Measurements from ENCODE around the gene KHSRP. TPM values are rescaled to one million over a fixed set of nuclear protein-coding genes. Genes with fewer than 3 reads are reported as not detected.

The KHSRP gene
- total RNA-seq, 2 experiments from 2014 or later: 290 to 296 TPM

DNA sequence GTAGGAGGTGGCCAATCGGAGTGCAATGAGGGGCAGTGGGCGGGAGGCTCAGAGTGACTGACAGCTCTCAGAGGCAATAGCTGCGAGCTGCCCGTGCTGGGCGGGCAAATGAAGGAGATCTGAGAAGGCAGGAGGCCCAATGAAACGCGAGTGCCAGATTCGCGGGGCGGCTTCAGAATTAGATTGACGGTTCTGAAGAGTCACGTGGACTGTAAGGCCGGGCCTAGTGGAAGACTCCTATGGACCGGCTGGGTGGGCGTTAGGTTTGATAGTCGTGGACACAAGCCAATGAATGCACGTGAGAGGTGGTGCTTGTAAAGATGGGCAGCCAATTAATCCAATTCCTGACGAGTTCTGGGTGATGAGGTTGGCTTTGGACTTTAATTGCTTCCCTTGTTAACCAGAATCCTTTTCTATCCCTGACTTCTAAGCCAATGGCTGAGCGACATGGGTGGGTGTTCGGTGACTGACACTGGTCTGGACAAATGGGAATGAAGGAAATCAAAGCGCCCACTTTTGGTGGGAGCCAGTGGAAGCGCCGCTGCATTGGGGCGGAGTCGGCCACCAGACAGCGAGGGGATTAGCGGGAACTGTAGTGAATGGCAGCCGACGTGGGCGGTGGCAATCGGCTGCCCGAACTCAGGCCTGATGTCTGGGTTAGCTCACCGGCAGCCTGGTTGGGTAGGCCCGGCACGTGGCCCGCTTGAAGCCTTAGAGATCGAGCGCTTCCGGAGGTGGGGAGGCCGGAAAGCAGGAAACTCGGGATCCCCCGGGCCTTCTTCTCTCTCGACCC, 524 bp upstream of the KHSRP start:
- Mint-ChIP-seq H3K27me3 (ENCODE audit: low read depth) (no peaks in the 10 kb centered on the region), H3K36me3 (ENCODE audit: low read depth) (peaks cover 24% of the 10 kb centered on the region), H3K4me3 (peak overlapping the region; percentile 76), H3K9me3 (no peaks in the 10 kb centered on the region), H3K4me1 (ENCODE audit: low read depth) (peaks cover 36% of the 10 kb centered on the region), H3K27ac (peak overlapping the region; percentile 94)
- DNase-seq: peak; percentile 100
- intact Hi-C loops (cut with micrococcal nuclease): loop anchor here (1.0 to 5.0 kb wide), 8 partner anchors 32 to 521 kb away; partner anchors contain the start of genes CLPP, DENND1C, GPR108 and GTF2F1
- CTCF ChIA-PET: interaction anchor here (0.7 to 1.2 kb wide), 2 partner anchors 91 to 206 kb away, joined by 3 to 6 read pairs; no protein-coding TSS in a partner anchor

DNA sequence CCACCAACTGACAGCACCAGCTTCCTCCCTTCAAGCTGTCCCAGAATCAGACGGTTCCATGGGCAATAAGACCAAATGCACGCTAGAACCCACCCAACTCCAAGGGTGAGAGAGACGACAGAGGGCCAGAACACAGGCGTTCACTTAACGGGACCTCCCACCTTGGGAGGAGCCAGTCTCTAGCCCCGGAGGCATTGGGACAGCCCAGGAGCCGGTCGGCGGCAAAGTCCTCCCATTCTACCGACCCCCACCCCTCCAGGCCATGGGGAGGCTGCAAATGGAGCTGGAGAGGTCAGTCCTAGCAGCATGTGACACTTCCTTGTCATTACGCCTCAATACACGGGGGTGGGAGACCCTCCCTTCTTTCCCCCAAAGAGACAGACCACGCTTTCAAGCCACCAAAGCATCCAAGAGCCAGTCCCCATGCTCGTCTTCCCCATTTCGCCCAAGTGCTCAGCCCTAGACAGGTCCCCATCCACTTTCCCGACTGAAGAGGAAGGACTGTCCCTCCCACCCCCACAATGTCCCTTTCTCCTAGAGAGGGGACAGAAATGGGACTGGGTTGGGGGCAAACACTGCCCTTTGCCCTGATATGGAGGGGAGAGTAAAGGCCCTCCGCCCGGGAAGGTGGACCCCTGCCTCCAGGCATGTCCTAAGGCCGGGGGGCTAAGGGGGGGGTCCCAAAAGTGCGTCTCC, 964 bp downstream of the KHSRP start:
- H3K27me3 Mint-ChIP-seq (ENCODE audit: low read depth): no peaks in the 10 kb centered on the region
- H3K9me3 Mint-ChIP-seq: no peaks in the 10 kb centered on the region
- CTCF ChIA-PET: no interaction called here
- DNase-seq: peak; percentile 55
- peaks cover 30% of the 10 kb centered on the region for H3K4me1 Mint-ChIP-seq (ENCODE audit: low read depth)
- H3K27ac Mint-ChIP-seq: peak overlapping the region; percentile 78
- H3K36me3 Mint-ChIP-seq (ENCODE audit: low read depth): peaks cover 33% of the 10 kb centered on the region
- intact Hi-C loops (cut with micrococcal nuclease): no loop called here
- peak overlapping the region; percentile 89 for H3K4me3 Mint-ChIP-seq

DNA sequence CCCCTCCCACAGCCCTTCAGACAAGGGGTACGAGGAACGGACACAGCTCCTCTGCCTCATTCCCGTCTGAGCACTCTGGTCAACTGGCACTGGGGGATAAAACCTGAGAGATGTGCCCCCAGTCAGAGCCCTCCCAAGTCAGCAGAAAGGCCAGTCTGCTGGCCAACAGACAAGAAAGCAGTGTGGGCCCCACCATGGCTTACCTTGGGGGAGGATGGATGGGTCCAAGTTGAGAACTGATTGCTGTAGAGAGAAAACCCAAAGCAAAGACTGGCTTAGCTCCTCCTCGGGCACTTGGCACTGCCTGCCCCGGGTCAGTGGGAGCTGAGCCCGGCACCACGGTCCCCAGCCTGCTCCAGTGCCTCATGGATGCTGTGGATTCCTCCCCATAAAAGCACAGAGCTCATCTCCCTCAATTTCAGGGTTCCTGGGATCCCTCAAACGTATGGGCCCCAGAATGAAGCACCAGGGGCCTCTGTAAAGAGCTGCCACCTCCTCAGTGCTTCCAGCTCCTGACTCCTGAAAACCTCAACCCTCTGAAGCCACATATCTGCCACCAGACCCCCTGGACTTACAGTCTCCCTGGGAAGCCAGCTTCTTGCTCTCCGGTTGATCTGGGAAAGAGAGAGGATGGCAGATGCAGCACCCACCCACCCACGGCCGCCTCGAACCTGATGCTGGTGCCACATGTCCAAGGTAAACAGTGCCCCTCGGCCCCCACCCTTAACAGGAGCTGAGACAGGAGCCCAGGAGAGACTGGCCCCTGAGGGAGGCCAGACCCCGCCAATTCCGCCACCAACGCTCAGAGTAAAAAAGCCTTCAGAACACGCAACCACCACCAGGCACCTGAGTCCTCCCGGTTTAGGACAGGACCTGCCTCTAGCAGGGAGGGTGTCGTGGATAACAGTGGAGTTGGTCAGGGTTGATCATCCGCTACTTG, 3.3 kb downstream of the KHSRP start:
- Mint-ChIP-seq H3K27me3 (ENCODE audit: low read depth) (no peaks in the 10 kb centered on the region), H3K27ac (no peak overlapping the region), H3K4me3 (no peak overlapping the region), H3K9me3 (no peaks in the 10 kb centered on the region), H3K4me1 (ENCODE audit: low read depth) (peaks cover 30% of the 10 kb centered on the region), H3K36me3 (ENCODE audit: low read depth) (peaks cover 41% of the 10 kb centered on the region)
- no peak for DNase-seq
- CTCF ChIA-PET: interaction anchor here (0.6 kb wide), 1 partner anchor 16 kb away, joined by 3 read pairs; no protein-coding TSS in a partner anchor
- intact Hi-C loops (cut with micrococcal nuclease): no loop called here

- Mint-ChIP-seq H3K36me3 (ENCODE audit: low read depth) (peaks cover 51% of the 10 kb centered on the region), H3K27ac (no peak overlapping the region), H3K4me1 (ENCODE audit: low read depth) (peaks cover 20% of the 10 kb centered on the region), H3K4me3 (no peak overlapping the region), H3K9me3 (no peaks in the 10 kb centered on the region), H3K27me3 (ENCODE audit: low read depth) (no peaks in the 10 kb centered on the region)
- intact Hi-C loops (cut with micrococcal nuclease): no loop called here
- no peak for DNase-seq
- CTCF ChIA-PET: no interaction called here
Observed at GRCh38 chr19:6418562-6418932, 6.1 kb downstream of the KHSRP start.

DNA sequence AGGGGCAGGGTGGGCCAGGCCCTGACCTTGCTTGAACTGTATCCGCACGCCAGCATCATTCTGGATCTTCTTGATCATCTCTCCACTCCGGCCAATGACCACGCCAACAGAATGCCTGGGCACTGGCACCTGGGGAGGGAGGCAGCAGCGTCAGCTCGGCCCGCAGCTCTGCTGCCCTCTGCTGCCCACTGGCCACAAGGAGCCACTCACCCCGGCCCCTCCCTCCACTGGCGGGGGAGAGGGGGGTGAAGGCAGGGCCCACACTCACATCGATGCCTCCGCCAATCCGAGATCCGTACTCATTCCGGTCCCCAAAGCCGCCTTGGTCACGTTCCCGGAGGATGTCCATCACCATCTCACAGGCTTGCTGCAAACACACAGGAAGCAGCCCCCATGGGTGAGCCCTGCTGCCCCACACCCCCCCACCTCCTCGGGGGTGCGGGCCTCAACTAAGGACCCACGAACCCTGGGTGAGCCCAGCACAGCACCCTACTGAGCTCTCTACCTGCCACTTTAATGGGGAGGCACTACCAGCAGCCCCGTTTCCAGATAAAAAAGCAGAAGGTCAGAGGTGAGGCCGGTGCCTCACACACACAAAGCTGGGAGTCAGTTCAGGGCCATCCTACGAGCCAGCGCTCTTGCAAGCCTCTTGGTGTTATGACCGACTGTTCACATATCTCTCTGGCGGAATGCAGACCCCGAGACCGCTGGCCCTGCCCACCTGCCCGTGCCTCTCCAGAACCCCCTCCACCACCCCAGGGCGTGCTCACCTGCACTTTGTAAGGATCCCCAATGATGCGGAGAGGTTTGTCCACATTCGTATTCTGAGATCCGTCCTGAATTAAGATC, 6.7 kb downstream of the KHSRP start:
- CTCF ChIA-PET: no interaction called here
- H3K36me3 Mint-ChIP-seq (ENCODE audit: low read depth): peaks cover 47% of the 10 kb centered on the region
- no peak overlapping the region for H3K27ac Mint-ChIP-seq
- H3K4me3 Mint-ChIP-seq: no peak overlapping the region
- no peak for DNase-seq
- no peaks in the 10 kb centered on the region for H3K27me3 Mint-ChIP-seq (ENCODE audit: low read depth)
- intact Hi-C loops (cut with micrococcal nuclease): no loop called here
- H3K4me1 Mint-ChIP-seq (ENCODE audit: low read depth): peaks cover 14% of the 10 kb centered on the region
- H3K9me3 Mint-ChIP-seq: no peaks in the 10 kb centered on the region

GRCh38 chr19:6416658-6417405, 7.8 kb downstream of the KHSRP start:
- Mint-ChIP-seq H3K4me3 (no peak overlapping the region), H3K27me3 (ENCODE audit: low read depth) (no peaks in the 10 kb centered on the region), H3K4me1 (ENCODE audit: low read depth) (peaks cover 4% of the 10 kb centered on the region), H3K27ac (no peak overlapping the region), H3K36me3 (ENCODE audit: low read depth) (peaks cover 37% of the 10 kb centered on the region), H3K9me3 (no peaks in the 10 kb centered on the region)
- CTCF ChIA-PET: no interaction called here
- intact Hi-C loops (cut with micrococcal nuclease): no loop called here
- DNase-seq: no peak

DNA sequence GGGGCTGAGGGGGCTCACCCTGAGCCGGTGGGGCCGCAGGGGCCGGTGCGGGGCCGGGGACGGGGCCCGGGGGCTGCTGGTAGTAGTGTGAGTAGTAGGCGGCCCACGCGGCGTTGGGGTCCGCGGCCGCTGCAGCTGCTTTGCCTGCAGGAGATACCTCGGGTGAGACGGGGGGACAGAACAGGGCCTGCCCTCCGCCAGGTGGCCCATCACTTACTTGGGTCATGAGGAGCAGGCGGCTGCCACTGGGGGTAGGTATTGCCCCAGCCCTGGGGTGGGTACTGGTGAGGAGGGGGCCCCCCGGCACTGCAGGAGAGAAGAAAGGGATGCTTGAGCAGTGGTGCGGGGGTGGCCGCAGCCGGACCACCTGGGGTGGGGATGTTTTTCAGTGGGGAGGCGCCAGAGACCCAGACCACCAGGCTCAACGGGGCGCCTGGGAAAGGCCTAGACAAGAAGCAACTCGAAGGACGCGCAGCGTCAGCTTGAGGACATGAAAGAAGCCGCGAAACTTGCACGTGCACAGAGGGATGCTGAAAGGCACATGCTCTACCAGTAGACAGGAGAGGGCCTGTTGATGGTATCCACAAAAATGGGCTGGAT, 8.9 kb downstream of the KHSRP start:
- Mint-ChIP-seq H3K27ac (no peak overlapping the region), H3K27me3 (ENCODE audit: low read depth) (no peaks in the 10 kb centered on the region), H3K4me3 (no peak overlapping the region), H3K9me3 (no peaks in the 10 kb centered on the region), H3K4me1 (ENCODE audit: low read depth) (no peaks in the 10 kb centered on the region), H3K36me3 (ENCODE audit: low read depth) (peaks cover 30% of the 10 kb centered on the region)
- intact Hi-C loops (cut with micrococcal nuclease): no loop called here
- CTCF ChIA-PET: no interaction called here
- DNase-seq: no peak

DNA sequence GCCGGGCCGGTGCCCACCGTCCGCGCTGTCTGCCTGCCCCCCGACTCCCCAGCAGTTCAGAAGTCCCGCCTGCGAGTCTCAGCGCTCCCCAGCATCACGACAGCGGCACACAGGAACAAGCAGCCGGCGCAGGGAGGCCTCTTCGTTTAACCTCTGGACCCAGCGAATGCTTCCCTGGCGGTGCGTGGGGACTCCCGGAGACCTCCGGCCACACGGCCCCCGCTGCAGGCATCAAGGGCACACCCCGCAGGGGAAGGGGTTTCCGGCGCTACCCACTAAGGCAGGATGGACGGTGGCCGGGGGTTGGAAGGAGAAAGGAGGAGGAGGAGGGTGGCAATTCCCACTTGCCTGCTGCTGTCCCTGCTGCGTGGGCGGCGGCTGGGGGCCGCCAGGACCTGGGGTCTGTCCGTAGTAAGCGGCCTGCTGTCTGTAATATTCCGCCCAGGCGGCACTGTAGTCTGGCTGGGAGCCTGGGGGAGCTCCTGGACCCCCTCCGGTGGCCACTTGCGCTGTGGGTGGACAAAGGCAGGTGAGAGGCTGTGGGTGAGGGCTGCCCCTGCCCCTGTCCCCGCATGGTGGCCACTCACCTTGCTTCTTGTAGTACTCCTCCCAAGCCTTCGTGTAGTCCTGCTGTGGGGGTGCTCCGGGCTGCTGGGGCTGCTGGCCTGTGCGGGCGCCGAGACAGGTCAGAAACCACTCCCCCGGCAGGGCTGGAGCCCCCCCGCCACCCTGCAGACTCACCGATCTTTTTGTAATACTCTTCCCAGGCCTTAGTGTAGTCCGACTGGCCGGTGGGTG, 9.6 kb downstream of the KHSRP start:
- intact Hi-C loops (cut with micrococcal nuclease): no loop called here
- Mint-ChIP-seq H3K9me3 (no peaks in the 10 kb centered on the region), H3K36me3 (ENCODE audit: low read depth) (peaks cover 26% of the 10 kb centered on the region), H3K27ac (no peak overlapping the region), H3K4me1 (ENCODE audit: low read depth) (no peaks in the 10 kb centered on the region), H3K4me3 (no peak overlapping the region), H3K27me3 (ENCODE audit: low read depth) (no peaks in the 10 kb centered on the region)
- CTCF ChIA-PET: no interaction called here
- DNase-seq: no peak

DNA sequence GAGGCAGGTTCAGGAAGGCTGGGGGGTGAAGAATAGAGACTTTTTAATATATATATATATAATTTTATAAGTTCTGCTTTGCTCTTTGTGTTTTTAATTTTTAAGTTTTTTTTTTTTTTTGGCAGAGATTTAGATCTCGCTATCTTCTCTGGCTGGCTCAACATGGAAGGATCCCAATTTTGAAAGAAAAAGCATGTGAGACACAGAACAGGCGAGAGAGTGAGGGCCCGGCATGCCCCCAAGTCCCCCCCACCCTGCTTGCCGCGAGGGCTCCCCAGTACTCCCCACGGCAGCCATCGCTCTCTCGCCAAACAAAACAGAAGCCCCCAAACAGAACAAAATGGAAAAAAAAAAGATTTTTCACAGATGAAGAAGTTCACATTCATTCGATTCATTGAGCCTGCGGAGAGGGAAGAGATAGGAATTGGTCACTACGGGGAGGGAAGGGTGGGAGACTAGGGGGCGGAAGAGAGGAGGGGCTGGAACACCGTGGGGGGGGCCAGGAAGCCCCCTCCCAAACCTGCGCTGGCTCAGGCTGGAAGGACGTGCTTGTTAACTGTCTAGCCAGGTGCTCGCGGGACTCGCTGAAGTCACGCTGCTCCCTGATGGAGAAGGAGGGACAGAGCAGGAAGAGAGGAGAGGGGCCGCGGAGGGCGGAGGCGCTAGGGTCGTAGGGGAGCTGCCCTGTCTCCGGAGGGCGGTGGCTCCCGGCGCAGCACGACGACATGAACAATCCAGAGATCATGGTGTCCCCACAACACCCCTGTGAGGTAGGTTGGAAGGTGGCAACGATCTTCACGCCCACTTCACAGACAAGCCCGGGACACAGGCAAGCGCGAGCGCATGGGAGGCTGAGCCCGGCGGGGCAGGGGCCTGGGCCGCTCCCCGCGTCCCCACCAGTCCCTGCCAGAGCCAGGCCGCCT, 10.6 kb downstream of the KHSRP start:
- no peak overlapping the region for H3K4me3 Mint-ChIP-seq
- no peaks in the 10 kb centered on the region for H3K27me3 Mint-ChIP-seq (ENCODE audit: low read depth)
- DNase-seq: no peak
- intact Hi-C loops (cut with micrococcal nuclease): no loop called here
- H3K4me1 Mint-ChIP-seq (ENCODE audit: low read depth): no peaks in the 10 kb centered on the region
- H3K27ac Mint-ChIP-seq: no peak overlapping the region
- H3K36me3 Mint-ChIP-seq (ENCODE audit: low read depth): peaks cover 21% of the 10 kb centered on the region
- CTCF ChIA-PET: no interaction called here
- no peaks in the 10 kb centered on the region for H3K9me3 Mint-ChIP-seq

DNA sequence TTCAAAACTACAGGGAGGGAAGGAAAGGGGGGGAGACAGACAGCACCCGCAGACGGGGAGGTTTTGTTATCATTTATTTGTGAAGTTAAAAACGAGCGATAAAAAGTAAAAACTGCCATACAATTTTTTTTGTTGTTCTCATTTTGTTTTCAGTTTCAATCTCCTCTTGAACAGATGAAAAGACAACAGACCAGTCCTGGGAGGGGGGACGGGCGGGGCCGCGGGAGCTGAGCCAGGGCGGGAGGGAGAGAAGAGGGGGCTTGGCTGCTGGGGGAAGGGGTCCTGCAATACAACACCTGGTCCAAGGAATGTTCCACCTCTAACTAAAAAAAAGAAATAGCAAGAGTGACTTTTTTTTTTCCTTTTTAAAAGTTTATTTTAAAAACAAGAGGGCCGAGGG, 11.3 kb downstream of the KHSRP start:
- Mint-ChIP-seq H3K27me3 (ENCODE audit: low read depth) (no peaks in the 10 kb centered on the region), H3K4me1 (ENCODE audit: low read depth) (no peaks in the 10 kb centered on the region), H3K36me3 (ENCODE audit: low read depth) (peaks cover 15% of the 10 kb centered on the region), H3K27ac (no peak overlapping the region), H3K4me3 (no peak overlapping the region), H3K9me3 (no peaks in the 10 kb centered on the region)
- CTCF ChIA-PET: no interaction called here
- no peak for DNase-seq
- intact Hi-C loops (cut with micrococcal nuclease): no loop called here
